Measurements from ENCODE around the gene CIAO2A. TPM values are rescaled to one million over a fixed set of nuclear protein-coding genes. Genes with fewer than 3 reads are reported as not detected.

Gene CIAO2A
- 122 and 130 TPM in 2 replicates for polyA plus RNA-seq

GRCh38 chr15:64093627-64094417 is at the start of gene CIAO2A:
TSS of gene CIAO2A (minus strand) at chr15:64093838. CDS start at chr15:64093768, 70 bp downstream.

DNA sequence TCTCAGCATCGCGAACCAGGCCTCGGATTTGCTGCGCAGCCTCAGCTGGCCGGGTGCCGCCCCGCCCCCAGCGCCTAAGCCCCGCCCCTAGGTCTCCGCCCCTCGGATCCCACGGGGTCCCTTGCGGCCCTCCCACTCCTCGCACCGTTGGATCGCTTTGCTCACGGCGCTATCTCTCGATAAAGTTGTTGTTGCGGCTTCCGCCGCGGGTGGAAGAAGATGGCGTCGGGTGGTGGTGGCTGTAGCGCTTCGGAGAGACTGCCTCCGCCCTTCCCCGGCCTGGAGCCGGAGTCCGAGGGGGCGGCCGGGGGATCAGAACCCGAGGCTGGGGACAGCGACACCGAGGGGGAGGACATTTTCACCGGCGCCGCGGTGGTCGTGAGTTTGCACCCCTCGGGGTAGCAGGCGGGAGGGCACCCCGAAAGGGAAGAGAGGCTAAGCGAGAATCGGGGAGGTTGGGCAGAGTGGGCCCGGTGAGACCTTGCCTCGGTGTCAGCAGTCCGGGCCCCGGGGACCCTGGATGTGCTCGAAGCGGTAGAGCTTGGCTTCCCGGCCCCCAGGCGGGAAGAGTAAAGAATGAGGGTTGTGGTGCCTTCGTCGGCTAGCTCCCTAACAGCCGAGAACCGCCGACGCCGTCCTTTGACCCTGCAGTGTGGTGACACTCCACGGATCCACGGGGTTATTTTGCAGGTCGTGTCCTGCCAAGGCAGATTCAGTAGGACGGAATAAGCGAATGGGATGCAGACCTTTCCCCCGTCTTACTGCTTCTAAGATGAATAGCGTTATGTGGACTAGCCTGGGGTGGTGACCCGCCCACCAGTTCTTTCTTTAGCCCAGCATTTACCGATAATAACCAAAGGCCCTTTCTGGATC is 2.4 kb upstream of the CIAO2A start, which contains the start of gene SNX1:
Gene SNX1, plus strand, starts transcription at position 188 of the 873 bp plus-strand sequence. Its CDS starts 32 bp downstream, at position 220.

GRCh38 chr15:64046421-64047153 is 47.1 kb downstream of the CIAO2A start, which contains the start of gene DAPK2:
TSS of gene DAPK2 (minus strand) at chr15:64046485. CDS start at chr15:64040261, 6,224 bp downstream.

Other genes starting within 250 kb of the CIAO2A start
- 0.29 and 0.46 TPM in 2 replicates for gene DAPK2, start 47.4 kb downstream of the CIAO2A start, polyA plus RNA-seq
- gene SNX1, start 2.1 kb upstream of the CIAO2A start, polyA plus RNA-seq: 21.7 and 29.4 TPM in 2 replicates
- 1.1 and 1.7 TPM in 2 replicates for gene SNX22, start 57.9 kb upstream of the CIAO2A start, polyA plus RNA-seq
- 345 and 379 TPM in 2 replicates for gene PPIB, start 69.2 kb upstream of the CIAO2A start, polyA plus RNA-seq

Data from Purkinje cell (primary cell).